Neural progenitor cell (in vitro differentiated cells): ENCODE data around the gene CHST13. TPM values are rescaled to one million over a fixed set of nuclear protein-coding genes. Genes with fewer than 3 reads are reported as not detected.

ENCODE experiments used
- DNase-seq: peaks from one replicate; pipeline ENCODE4 v3.0.0-alpha.2; 2016; ENCODE audit warnings: low spot score
- H2AFZ ChIP-seq: fragments of 200-600 bp; sonication (generic); replicated peaks from 2 replicates; pipeline ENCODE4 v1.6.1; 2016; ENCODE audit warnings: antibody characterized with exemption
- H3F3A ChIP-seq: fragments of 200-600 bp; sonication (generic); 2 replicates; pipeline ENCODE4 v1.6.1; 2016; ENCODE audit warnings: antibody characterized with exemption, low read depth
- H3K27ac ChIP-seq: fragments of 200-600 bp; sonication (generic); 2 replicates; pipeline ENCODE4 v1.5.1; 2016; ENCODE audit warnings: mild to moderate bottlenecking
- H3K27me3 ChIP-seq: fragments of 200-600 bp; sonication (generic); 2 replicates; pipeline ENCODE4 v1.6.1; 2016; ENCODE audit warnings: mild to moderate bottlenecking, moderate library complexity
- H3K36me3 ChIP-seq: fragments of 200-600 bp; sonication (generic); 2 replicates; pipeline ENCODE4 v1.5.1; 2016
- H3K4me1 ChIP-seq: fragments of 200-600 bp; sonication (generic); 2 replicates; pipeline ENCODE4 v1.6.1; 2016; ENCODE audit warnings: mixed run types
- H3K4me2 ChIP-seq: fragments of 200-600 bp; sonication (generic); 2 replicates; pipeline ENCODE4 v1.6.1; 2016
- H3K4me3 ChIP-seq: fragments of 200-600 bp; sonication (generic); 2 replicates; pipeline ENCODE4 v1.5.1; 2016
- H3K79me2 ChIP-seq: fragments of 200-600 bp; sonication (generic); 2 replicates; pipeline ENCODE4 v1.6.1; 2016; ENCODE audit warnings: low read depth
- H3K9ac ChIP-seq: fragments of 200-600 bp; sonication (generic); 2 replicates; pipeline ENCODE4 v1.6.1; 2016
- H3K9me3 ChIP-seq: fragments of 200-600 bp; sonication (generic); 2 replicates; pipeline ENCODE4 v1.5.1; 2016; ENCODE audit warnings: low read depth
- H4K20me1 ChIP-seq: fragments of 200-600 bp; sonication (generic); 2 replicates; pipeline ENCODE4 v1.6.1; 2016; ENCODE audit warnings: low read depth
- H3K27ac Mint-ChIP-seq: 3 replicates; pipeline ENCODE4 v1.8.0; 2021; ENCODE audit warnings: mixed read lengths
- H3K27me3 Mint-ChIP-seq: 2 replicates; pipeline ENCODE4 v1.8.0; 2022; ENCODE audit warnings: low read depth, mild to moderate bottlenecking, inconsistent platforms, moderate library complexity, mixed read lengths; ENCODE audit not compliant: insufficient read depth
- H3K36me3 Mint-ChIP-seq: 3 replicates; pipeline ENCODE4 v1.8.0; 2021; ENCODE audit warnings: mixed read lengths
- H3K4me1 Mint-ChIP-seq: 3 replicates; pipeline ENCODE4 v1.8.0; 2021; ENCODE audit warnings: mixed read lengths
- H3K4me3 Mint-ChIP-seq: 3 replicates; pipeline ENCODE4 v1.8.0; 2021; ENCODE audit warnings: mild to moderate bottlenecking, moderate library complexity, mixed read lengths
- H3K9me3 Mint-ChIP-seq: 3 replicates; pipeline ENCODE4 v1.8.0; 2020; ENCODE audit warnings: mixed read lengths
- CTCF ChIP-seq: fragments of 200-600 bp; sonication (generic); IDR thresholded peaks from 2 replicates; pipeline ENCODE4 v1.5.1; 2017; ENCODE audit warnings: antibody characterized with exemption, mild to moderate bottlenecking
- EZH2 ChIP-seq: fragments of 200-600 bp; sonication (generic); IDR thresholded peaks from 2 replicates; pipeline ENCODE4 v1.6.1; 2017; ENCODE audit warnings: antibody characterized with exemption, mild to moderate bottlenecking, moderate library complexity
- EZH2phosphoT487 ChIP-seq: fragments of 200-600 bp; sonication (generic); IDR thresholded peaks from 2 replicates; pipeline ENCODE4 v1.6.1; 2017; ENCODE audit warnings: antibody characterized with exemption
- total RNA-seq: library from RNA; depleted of rRNA; stranded (reverse); fragments of >200 nt; gene quantifications from 2 replicates; pipeline ENCODE4 v1.2.3, GENCODE V29; 2015; ENCODE audit warnings: low replicate concordance

The CHST13 gene
- total RNA-seq, 1 donor from 2014 or later: 0.09 TPM

- Mint-ChIP-seq H3K27ac (no peak overlapping the region), H3K4me1 (no peaks in the 10 kb centered on the region), H3K9me3 (no peaks in the 10 kb centered on the region), H3K36me3 (no peaks in the 10 kb centered on the region), H3K27me3 (no peaks in the 10 kb centered on the region), H3K4me3 (no peak overlapping the region)
- Histone ChIP-seq H3K4me2 (no peak overlapping the region), H3K27ac (no peak overlapping the region), H3K4me3 (no peak overlapping the region), H3K36me3 (no peaks in the 10 kb centered on the region), H3K9ac (no peak overlapping the region), H3K27me3 (no peaks in the 10 kb centered on the region), H3F3A (no peaks in the 10 kb centered on the region), H3K79me2 (no peaks in the 10 kb centered on the region), H3K4me1 (no peaks in the 10 kb centered on the region), H4K20me1 (no peaks in the 10 kb centered on the region), H2AFZ (no peak overlapping the region), H3K9me3 (no peaks in the 10 kb centered on the region)
- no peak for DNase-seq
- TF ChIP-seq EZH2 (no peak), EZH2phosphoT487 (no peak), CTCF (no peak)
These were observed 53.3 kb downstream of the CHST13 start for GRCh38 chr3:126577261-126577660.

GRCh38 chr3:126578702-126579101 lies 54.7 kb downstream of the CHST13 start:
- H3K4me1 ChIP-seq: no peaks in the 10 kb centered on the region
- H4K20me1 ChIP-seq: no peaks in the 10 kb centered on the region
- H3K9me3 Mint-ChIP-seq: no peaks in the 10 kb centered on the region
- no peaks in the 10 kb centered on the region for H3K27me3 ChIP-seq
- TF ChIP-seq EZH2 (no peak), EZH2phosphoT487 (no peak), CTCF (no peak)
- H3K79me2 ChIP-seq: no peaks in the 10 kb centered on the region
- H3K36me3 ChIP-seq: no peaks in the 10 kb centered on the region
- H3K27ac ChIP-seq: no peak overlapping the region
- H3K27me3 Mint-ChIP-seq: no peaks in the 10 kb centered on the region
- H3K4me2 ChIP-seq: no peak overlapping the region
- H3F3A ChIP-seq: no peaks in the 10 kb centered on the region
- no peak for DNase-seq
- no peaks in the 10 kb centered on the region for H3K9me3 ChIP-seq
- H3K9ac ChIP-seq: no peak overlapping the region
- no peaks in the 10 kb centered on the region for H3K4me1 Mint-ChIP-seq
- no peak overlapping the region for H3K4me3 ChIP-seq
- H3K4me3 Mint-ChIP-seq: no peak overlapping the region
- H3K36me3 Mint-ChIP-seq: no peaks in the 10 kb centered on the region
- H2AFZ ChIP-seq: no peak overlapping the region
- H3K27ac Mint-ChIP-seq: no peak overlapping the region

GRCh38 chr3:126580746-126581145 lies 56.8 kb downstream of the CHST13 start:
- TF ChIP-seq EZH2phosphoT487 (no peak), CTCF (no peak), EZH2 (no peak)
- Mint-ChIP-seq H3K4me1 (no peaks in the 10 kb centered on the region), H3K9me3 (no peaks in the 10 kb centered on the region), H3K27ac (no peak overlapping the region), H3K36me3 (no peaks in the 10 kb centered on the region), H3K27me3 (no peaks in the 10 kb centered on the region), H3K4me3 (no peak overlapping the region)
- Histone ChIP-seq H2AFZ (no peak overlapping the region), H3F3A (no peaks in the 10 kb centered on the region), H3K27ac (no peak overlapping the region), H4K20me1 (no peaks in the 10 kb centered on the region), H3K27me3 (no peaks in the 10 kb centered on the region), H3K79me2 (no peaks in the 10 kb centered on the region), H3K9me3 (no peaks in the 10 kb centered on the region), H3K36me3 (no peaks in the 10 kb centered on the region), H3K9ac (no peak overlapping the region), H3K4me2 (no peak overlapping the region), H3K4me3 (no peak overlapping the region), H3K4me1 (no peaks in the 10 kb centered on the region)
- DNase-seq: no peak
